ENCODE data around the gene PGM2L1.
"Not testable (repeated sequence)": the region's sequence is repeated elsewhere in the genome, so short reads cannot be mapped to it uniquely, and the experiment has no call there.

Gene PGM2L1

DNA sequence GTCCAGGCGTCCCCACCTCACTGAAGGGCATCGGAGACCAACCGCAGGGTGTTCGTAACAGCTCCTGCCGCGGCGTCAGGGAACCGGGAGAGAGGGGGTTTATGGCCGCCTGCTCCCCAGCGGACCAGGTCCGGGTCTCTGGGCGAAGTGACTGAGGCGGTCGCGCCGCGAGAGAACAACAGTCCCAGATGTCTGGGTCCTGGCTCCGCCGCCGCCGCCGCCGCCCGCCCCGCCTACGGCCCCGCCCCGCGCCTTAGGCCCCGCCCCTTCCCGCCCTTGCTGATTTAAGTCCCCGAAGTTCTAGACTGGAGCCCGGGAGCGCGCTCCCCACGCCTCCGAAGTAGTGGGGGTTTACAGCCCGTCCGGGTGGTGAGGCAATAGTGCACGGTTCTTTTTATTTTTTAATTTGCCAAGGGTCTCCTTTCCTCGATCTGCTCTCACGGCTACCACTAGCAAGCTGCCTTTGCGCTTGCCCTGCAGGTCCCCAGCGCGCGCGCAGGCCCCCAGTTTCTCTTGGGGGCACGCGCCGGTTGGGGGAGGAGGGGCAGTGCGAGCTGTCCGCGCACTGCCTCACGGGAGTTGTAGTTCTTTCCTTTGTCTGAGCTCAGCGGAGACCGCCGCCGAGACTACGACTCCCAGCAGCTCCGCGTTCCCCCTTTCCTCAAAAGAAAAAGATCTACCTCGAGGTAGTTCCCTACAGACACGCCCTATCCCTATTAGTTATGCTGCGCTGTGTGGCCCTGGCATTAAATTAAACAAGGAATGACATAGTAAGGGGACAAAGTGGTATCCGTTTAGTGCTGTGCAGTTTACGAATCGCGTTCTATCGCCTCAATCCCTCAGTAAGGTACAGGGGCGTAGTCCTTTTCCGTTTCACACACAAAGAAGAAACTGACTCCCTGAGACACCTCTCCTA lies at the start of gene PGM2L1:
Gene PGM2L1 (minus strand): TSS at position 190 of the 916 bp plus-strand sequence. CDS start 272 bp downstream, outside the sequence.
- peak; percentile 89 for DNase-seq (ENCODE audit: low read depth)

DNA sequence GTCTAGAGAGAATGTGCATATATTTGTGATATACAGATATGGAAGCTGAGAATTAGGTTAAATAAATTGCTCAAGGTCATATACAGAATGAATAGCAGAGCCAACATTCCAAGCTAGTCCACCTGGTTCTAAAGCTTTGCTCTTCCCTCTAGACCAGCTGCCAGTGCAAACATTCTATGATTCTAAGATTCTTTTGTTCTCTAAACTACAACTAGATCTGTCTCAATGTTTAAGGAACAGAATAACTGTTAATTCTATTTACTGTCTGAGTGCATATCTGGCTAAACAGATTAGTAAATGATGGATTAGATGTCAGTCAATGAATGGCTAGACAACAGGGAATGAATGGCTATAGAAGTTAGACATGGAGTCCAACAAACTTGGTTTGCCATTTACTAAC lies 49.5 kb upstream of the PGM2L1 start:
- DNase-seq (ENCODE audit: low read depth), result no peak

DNA sequence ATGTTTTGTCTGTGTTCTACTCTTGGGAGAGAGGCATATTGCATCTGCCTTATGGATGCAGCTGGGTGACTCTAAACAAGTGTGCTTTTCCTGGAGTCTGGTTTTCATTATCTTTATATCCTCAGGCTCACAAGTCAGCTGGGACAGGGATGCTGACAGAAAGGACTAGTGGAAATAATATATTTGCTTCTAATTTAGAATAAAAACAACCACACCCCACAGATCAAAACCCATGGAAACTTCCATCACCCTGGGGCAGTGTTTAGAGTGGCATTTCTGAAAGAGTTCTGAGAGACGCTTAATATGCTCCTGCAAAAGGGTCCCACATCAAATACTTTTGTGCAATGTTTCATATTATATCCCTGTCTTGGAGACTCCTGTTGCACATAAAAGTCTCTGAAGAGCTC lies 48.3 kb upstream of the PGM2L1 start:
- DNase-seq (ENCODE audit: low read depth), result no peak

DNA sequence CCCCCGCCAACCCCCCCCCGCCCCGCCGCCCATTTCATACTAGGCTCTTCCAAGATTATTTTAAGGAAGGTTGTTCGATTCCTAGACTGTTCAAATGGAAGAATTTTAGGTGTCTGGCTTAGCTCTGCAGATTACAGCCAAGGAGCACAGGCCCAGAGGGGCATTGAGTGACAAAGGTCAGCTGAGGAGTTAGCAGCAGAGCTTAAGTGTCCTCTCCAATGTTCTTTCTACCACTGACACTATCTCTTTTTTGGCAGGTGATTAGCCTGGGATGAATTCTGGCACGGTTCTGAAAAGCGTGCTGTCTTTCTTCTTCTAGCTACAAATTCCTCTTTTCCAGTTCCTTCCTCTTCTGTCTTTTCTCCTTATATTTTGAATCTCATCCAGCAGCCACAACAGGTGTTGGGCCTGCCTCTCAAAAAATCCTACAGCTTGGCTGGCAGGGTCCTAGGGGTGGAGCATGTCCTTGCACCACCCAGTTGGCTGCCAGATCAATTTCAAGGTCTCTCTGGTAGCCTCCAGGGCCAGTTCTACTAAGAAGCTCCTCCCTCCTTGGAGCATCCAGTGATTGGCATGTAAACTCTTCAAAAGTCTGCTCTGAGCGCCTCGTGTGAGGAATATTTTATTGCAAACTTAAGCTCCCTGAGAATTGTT lies 46.1 kb upstream of the PGM2L1 start:
- no peak for DNase-seq (ENCODE audit: low read depth)

DNA sequence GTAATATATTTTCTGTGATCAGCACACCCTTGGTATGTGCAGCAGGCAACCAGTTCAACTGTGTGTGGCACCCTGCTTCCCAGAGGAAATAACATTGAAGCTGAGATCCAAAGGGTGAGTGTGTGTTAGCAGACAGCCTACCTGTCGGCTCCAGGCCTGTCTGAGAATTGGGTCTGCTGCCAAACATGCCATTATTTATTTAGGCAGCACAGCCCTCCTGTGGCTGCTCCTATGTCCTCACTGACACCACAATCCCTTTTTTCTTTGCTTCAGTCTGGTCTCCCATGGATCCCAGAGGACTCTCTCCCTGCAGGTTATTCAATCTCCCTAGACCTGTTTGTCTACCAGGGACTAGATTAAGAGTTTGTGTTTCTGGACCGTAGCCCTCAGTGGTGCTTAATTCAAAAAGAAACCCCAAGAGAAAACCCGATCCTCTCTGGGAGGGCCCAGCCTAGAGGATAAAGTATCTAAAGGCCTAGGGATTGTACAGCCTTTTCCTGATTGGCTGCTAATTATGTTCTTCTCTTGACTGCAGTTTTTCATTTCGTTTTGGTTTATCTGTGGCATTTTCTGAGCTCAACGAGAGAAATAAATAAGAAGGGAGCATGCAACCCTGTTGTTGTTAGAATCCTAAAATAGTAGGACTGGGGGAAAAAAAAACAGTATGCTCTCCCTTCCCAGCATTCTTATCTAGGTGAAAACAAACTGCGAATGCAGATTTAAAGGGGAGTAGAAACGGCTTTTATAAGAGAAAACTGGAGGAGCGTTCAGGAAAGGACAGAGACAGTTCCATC lies 45.0 kb upstream of the PGM2L1 start:
- no peak for DNase-seq (ENCODE audit: low read depth)

DNA sequence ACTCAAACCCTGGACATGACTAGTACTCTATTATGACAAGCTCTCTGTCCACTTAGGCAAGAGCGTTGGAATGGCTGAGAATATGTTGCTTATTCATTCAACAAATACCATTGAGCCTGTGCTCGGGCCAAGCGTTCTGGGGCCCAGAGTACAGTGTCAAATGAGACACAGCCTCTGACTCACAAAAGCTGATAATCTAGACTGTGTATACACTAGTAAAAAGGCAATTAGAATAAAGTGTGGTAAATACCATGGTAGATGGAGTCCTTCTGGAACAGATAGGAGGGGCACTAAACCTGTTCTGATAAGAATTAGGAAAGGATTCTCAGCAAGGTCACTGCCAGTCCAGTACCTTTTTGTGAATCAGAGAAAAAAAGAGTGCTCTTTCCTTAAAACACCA lies 44.4 kb upstream of the PGM2L1 start:
- DNase-seq (ENCODE audit: low read depth), result no peak

DNA sequence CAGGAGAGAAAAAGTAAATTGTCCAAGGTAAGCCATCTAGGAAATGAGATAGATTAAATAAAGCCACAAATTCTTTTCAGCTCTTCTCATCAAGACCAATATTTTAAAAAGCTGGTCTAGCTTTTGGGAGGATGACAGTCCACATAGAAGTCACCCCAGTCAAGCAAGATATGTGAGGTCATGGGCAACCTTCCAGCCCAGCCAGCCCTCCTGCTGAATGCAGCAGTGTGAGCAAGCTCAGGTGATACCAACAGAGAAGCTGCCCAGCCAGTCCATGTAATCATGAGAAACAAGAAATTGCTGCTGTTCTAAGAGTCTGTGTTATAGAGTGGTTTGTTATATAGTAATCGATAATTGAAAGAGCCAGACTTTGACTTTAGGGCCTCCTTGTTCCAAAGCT lies 40.4 kb upstream of the PGM2L1 start:
- no peak for DNase-seq (ENCODE audit: low read depth)

DNA sequence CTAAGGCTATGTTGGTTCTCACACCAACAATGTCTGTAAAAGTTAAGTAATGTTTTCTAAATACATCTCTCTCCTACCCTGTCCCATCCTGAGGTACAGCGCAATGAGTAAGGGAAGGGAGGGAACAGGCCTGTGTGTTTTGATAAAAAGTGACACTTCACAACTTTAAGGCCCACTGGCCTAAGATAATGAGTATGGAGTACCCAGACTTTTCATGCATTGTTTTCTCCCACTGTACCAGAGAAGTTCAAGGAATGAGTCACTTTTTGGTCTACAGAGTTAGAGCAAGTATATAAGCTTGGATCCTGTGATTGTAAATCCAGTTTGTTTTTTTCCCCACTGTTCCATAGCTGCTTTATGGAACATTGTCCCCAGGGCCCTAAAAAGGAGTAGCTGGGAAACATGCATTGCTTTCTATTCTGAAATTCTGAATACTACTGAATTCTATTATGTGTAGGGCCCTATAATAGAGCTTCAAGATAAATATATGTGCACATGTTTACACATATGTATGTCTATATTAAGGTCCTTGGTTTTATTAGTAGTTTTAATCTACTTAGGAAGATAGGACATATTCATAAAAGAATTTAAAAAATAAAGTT lies 39.3 kb upstream of the PGM2L1 start:
- DNase-seq (ENCODE audit: low read depth), result no peak

DNA sequence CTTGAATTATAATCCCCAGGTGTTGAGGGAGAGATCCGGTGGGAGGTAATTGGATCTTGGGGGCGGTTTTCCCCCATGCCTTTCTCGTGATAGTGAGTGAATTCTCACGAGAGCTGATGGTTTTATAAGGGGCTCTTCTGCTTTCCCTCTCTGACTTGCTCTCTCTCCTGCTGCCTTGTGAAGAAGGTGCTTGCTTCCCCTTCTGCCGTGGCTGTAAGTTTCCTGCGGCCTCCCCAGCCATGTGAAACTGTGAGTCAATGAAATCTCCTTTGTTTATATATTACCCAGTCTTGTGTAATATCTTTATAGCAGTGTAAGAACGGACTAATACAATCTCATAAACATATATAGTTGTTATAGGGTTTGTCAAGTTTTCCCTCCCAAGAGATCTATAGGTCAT lies 36.3 kb upstream of the PGM2L1 start:
- DNase-seq (ENCODE audit: low read depth), result no peak

DNA sequence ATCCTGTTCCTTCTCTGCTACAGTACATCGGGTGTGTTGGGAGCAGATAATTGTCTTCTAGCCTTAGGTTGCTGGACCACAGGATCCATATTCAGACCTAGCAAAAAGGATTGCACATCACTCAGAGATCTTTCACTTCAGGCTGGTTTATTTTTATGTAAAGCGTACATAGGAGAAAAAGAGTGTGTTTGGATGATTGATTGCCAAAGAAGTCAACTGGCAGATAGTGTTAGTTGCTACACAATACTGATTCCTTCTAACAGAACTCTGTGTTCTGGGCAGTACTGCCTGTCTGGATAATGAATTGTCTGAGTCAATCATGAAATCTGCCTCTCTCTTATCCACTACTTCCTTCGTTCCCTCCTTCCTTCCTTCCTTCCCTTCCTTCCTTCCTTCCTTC lies 31.0 kb upstream of the PGM2L1 start:
- DNase-seq (ENCODE audit: low read depth), result no peak

DNA sequence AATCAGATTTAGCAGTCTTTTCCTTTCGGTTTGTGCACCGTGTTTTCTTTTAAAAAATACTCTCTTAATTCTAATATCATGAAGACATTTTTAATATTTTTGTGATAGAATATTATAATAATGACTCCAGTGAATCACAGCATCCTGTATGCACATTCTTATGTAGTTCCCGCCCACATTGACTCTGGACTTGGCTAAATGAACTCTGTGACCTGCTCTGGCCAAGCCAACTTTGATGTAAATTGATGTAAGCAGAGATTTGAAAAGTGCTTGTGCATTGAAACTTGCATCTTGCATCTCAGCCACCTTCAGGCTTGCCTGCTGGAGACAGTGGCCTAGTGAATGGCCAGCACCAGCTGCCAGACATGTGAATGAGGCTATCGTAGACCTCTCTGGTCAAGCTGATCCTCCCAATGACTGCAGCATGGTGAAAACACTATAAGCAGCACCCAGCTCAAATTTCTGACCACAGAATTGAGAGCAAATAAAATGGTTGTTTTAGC lies 29.2 kb upstream of the PGM2L1 start:
- DNase-seq (ENCODE audit: low read depth), result no peak

DNA sequence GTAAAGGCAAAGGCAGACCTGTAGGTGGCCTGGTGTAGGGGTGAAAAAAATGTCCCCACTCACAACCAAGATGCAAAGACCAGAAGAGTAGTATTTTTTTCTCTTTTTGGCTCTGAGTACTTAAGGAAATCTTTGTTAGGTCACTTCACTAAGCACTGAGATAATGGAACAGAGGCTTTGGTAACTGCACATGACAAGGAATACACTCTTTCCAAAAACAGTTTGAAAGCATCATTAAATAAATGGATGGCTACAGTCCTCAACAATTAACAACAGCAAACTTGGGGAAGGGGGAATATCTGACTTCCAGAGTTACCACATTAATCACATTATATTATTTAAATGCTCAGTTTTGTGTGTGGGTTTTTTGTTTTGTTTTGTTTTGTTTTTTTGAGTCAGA lies 26.9 kb upstream of the PGM2L1 start:
- DNase-seq (ENCODE audit: low read depth), result no peak

DNA sequence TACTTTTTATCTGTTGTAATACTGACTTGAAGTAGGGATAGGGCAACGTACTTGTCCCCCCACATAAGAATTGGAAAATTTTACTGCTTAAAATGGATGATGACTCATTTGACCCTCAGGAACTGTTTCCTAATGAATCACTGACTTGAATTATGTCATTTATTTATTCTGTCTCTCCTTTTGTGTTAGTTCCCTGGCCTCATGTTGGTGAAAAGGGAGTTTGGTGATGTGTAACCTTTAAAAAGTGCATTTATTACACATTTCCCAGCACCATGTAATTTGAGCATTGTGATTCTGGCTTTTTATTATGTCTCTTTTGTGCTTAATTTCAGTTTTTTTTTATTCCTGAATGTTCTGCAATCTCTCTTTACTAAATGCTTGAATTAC lies 20.3 kb upstream of the PGM2L1 start:
- no peak for DNase-seq (ENCODE audit: low read depth)

DNA sequence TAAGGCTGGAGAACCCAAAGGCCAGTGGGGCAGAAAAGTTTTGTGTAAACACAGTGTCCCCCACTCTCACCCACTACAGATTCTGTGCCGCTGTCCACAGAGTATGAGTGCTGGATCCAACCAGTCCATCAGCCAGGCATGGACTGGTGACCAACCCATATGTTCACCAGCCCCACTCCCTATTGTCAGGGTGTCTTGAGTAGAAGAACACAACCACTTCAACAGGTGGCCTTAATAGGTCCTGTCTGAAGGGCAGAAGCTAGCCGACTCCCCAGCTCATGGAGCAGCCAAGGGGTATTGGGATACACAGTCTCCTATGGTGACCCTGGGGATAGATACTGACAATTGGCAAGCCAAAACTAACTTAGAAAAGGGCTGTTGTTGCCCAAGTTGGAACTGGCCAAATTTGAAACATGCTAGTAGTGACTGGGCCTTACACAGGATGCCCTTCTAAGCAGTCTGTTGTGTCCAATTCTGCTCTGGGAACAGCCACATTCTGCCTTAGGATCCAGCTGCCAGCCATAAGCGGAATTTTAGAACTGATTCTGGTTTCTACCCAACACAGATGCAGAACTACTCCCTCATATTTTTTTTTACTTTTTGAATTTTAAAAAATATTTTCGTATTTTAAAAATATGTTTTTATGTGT lies 19.8 kb upstream of the PGM2L1 start:
- DNase-seq (ENCODE audit: low read depth), result no peak

DNA sequence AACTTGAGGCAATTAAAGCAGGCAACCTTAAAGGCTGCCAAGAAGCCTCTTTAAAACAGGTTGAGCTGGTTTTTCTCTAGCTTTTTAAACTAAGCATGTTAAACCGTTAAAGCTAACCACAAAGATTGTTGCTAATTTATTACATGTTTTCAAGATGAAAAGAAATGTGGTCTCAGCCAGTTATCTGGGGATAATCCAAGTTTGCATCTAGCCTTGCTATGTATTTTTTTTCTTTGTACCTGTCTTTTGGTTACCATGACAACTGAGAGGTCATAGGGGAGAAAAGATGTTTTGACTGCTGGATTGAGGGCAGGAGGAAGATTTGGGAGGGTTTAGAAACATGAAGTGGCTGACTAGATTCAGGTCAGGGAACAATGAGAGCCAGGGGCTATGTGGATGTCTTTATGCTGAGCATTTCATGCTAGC lies 19.2 kb upstream of the PGM2L1 start:
- DNase-seq (ENCODE audit: low read depth), result peak; percentile 0

DNA sequence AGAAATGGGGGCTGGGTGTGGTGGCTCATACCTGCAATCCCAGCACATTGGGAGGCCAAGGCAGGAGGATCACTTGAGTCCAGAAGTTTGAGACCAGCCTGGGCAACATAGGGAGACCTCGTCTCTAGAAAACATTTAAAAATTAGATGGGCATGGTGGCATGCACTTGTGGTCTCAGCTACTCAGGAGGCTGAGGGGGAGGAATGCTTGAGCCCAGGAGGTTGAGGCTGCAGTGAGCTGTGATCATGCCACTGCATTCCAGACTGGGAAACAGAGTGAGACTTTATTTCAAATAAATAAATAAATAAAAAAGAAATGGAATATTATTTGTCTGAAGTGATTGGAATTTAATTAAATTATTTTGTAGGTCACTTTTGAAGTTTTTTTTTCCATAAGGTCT lies 18.7 kb upstream of the PGM2L1 start:
- not testable (repeated sequence) for DNase-seq (ENCODE audit: low read depth)

DNA sequence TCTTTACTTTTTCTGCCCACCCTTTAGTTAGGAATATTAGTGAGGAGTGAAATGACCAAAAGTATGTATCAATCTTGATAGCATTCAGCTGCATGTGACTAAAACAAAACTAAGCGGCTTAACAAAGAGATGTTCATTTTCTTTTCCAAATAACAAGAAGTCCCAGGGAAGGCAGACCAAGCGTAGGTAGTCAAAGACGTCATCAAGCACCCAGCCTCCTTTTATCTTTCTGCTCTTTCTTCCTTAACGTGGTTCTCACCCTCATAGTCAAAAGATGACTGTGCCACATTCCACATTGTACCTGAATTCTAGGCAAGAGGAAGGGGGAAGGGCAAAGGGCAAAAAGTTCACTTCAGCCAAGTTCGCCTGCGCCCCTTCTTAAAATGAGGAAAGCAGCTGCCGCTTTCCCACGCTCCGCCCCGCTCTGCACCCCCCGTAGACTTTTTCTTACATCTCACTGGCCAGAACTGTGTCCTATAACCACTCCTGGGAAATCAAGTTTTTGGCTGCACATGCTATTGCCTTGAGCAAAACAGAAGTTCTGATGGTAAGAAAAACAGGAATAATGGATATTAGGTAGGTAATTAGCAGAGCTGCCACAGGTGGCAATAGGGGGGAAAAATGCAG lies 14.6 kb upstream of the PGM2L1 start:
- no peak for DNase-seq (ENCODE audit: low read depth)

DNA sequence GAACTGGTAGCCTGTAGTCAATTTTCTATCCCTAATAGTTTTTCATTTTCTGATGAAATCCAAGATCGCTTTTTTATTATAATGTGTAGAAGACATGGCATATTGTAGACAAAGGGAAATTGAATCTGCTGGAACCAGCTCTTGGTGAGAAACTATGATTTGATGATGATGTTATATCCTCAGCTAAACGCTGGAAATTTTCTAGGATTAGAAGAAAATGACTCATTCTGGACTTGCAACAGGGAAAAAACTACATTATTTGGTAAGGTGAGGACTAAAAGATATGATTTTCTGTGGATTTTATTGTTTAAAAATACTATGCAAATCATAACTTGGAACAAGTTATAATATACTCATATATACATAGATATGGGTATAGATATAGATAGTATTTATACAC lies 14.1 kb upstream of the PGM2L1 start:
- DNase-seq (ENCODE audit: low read depth), result no peak

DNA sequence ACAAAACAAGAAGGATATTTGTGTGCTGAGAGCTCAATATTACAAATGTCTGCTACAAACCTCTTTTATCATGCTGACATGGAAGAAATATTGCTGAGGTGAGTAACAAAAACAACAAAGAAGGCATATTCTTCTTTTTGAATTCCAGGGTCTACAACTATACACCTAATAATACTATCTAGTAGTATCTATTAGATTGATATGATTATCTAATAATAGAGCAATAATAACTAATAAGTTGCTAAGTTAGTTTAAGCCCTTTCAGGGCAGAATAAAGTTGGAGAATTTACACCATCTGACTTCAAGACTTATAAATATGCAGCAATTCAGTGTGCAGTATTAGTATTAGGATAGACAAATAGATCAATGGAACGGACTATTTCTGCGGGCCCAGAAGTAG lies 11.4 kb upstream of the PGM2L1 start:
- DNase-seq (ENCODE audit: low read depth), result no peak

DNA sequence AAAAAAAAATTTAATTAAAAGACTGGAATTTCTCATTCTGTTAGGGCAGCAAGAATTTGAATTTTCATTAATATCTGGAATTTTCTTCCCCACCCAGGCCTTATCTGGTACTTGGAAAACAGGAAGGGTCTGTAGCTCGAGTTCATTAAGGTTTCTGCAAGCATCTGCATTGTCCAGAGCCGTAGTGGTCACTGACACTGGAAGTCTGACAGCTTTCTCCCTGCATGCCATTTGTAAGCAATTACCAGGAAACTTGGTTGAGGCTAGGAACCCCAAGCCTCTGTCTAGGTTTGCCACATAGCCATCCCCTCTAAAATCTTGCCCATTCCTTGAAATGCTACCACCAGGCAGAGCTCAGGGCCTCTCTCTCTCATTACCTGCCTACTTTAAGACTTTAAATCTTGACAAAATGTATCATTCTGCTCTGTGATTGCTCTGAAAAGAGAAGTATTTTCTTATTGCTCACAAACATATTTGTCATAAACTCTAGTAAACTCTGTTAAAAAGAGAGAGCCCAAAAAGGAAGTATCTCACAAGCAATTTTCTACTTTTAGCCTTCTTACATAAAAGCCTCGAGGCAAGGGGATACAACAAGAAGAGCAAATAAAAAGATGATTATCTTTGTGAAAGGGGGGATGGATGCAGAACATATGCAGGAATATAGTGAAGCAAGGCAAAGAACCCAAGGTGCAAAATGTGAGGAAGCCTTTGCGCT lies 5.5 kb upstream of the PGM2L1 start:
- no peak for DNase-seq (ENCODE audit: low read depth)
